Measurements from ENCODE around the gene DHX32.
"Not testable (repeated sequence)": the region's sequence is repeated elsewhere in the genome, so short reads cannot be mapped to it uniquely, and the experiment has no call there.

The DHX32 gene

DNA sequence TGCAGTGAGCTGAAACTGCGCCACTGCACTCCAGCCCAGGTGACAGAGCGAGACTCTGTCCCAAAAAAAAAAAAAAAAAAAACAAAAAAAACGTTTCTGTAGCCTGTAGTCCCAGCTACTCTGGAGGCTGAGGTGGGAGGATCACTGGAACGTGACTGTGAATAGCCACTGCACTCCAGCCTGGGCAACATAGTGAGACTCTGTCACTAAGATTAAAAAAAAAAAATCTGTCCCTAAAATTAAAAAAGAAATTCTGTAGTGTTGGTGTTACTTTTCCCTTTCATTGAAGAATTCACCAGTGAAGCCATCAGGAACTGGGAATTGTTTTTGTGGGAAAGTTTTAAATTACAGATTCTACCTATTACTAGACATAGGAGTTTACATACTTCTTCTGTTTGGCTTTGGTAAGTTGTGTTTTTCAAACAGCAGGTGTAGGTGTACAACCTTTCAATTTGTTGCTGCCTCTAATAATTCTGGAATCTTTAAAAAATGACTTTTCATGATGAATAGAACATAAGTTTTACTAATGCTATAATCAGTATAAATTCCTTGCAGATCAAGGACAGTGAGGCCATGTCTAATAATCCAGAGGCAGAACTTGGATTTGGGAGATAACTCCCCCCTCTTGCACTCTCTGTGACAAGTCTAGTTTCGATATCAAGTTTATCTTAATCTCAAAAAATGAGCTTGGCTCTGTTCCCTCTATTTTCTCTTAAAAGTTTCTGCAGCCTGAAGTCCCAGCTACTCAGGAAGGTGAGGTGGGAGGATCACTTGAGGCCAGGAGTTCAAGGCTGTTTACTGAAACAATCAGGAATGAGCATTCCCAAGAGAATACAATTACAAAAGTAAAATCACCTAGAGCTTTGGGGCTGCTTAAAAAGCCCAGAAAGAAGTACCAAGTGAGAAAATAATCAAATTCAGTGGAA, 24.2 kb upstream of the DHX32 start:
- DNase-seq, H3K4me3 Mint-ChIP-seq, ATAC-seq, H3K27ac Mint-ChIP-seq, H3K4me1 Mint-ChIP-seq, H3K9me3 Mint-ChIP-seq: not testable (repeated sequence)
- peaks cover 10% of the 10 kb centered on the region for H3K27me3 Mint-ChIP-seq

DNA sequence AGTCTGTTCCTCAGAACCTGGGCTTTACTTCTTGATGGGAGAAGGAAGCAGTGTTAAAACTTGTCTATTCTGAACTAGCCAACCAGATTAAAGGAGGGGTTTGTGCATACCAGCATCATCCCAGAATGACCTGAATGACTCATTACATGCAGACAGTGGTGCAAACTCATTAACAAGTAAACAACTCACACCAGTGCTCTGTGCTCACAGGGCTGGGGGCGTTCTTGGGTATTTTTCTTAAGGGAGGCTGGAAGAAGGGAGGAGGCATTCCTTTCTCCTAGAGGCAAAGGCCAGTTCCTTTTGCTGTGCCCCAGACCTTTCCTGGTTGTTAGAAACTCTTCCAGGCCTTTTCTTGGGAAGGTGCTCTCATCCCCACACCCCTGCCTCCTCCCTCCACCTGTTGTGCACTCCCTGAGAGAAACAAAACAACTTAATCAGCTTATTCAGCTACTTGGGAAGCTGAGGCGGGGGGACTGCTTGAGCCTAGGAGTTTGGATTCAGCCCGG, 22.1 kb upstream of the DHX32 start:
- not testable (repeated sequence) for H3K27ac Mint-ChIP-seq, H3K9me3 Mint-ChIP-seq, H3K4me1 Mint-ChIP-seq, H3K4me3 Mint-ChIP-seq, DNase-seq, ATAC-seq
- H3K27me3 Mint-ChIP-seq, result peaks cover 10% of the 10 kb centered on the region

DNA sequence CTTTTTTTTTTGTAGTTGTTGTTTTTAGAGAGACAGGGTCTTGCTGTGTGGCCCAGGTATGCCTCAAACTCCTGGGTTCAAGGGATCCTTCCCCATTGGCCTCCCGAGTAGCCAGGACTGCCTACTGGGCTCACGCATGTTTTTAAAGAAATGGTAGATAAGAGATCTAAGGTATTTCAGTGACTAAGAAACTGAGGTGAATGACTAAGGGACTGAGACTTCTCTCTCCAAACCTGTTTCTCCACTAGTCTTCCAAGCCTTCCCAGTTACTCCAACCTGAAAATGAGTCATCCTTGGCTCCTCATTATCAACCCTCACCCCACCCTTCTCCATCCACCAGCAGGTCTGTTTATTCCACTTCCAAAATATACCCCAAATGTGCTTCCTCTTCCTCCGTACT, 19.9 kb upstream of the DHX32 start:
- not testable (repeated sequence) for H3K4me1 Mint-ChIP-seq, H3K4me3 Mint-ChIP-seq, ATAC-seq

DNA sequence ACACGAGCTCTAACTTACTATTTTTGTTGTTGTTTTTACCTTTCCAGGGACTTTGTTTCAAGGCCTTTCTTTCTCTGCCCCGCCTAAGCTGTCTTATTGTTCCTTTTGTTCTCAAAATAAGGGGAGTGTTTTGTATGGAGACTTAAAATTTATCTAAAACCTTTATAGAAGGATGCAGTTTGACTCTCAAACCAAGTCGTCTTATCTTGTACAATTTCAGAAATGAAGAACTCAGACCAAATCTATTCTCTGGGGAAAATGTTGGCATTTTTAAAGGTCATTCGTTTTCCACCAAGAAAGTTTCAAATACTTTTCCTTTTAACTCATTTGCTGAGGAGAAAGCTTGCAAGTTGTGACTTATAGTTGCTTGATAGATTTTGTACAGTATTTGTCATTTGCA, 16.2 kb upstream of the DHX32 start:
- peaks cover 22% of the 10 kb centered on the region for H3K4me1 Mint-ChIP-seq
- not testable (repeated sequence) for ATAC-seq, H3K9me3 Mint-ChIP-seq, H3K27ac Mint-ChIP-seq, DNase-seq, H3K27me3 Mint-ChIP-seq
- peak overlapping the region; percentile 93 for H3K4me3 Mint-ChIP-seq

More for the DNA sequence above, 19.9 kb upstream of the DHX32 start:
- not testable (repeated sequence) for H3K27ac Mint-ChIP-seq, H3K27me3 Mint-ChIP-seq, H3K9me3 Mint-ChIP-seq, DNase-seq

DNA sequence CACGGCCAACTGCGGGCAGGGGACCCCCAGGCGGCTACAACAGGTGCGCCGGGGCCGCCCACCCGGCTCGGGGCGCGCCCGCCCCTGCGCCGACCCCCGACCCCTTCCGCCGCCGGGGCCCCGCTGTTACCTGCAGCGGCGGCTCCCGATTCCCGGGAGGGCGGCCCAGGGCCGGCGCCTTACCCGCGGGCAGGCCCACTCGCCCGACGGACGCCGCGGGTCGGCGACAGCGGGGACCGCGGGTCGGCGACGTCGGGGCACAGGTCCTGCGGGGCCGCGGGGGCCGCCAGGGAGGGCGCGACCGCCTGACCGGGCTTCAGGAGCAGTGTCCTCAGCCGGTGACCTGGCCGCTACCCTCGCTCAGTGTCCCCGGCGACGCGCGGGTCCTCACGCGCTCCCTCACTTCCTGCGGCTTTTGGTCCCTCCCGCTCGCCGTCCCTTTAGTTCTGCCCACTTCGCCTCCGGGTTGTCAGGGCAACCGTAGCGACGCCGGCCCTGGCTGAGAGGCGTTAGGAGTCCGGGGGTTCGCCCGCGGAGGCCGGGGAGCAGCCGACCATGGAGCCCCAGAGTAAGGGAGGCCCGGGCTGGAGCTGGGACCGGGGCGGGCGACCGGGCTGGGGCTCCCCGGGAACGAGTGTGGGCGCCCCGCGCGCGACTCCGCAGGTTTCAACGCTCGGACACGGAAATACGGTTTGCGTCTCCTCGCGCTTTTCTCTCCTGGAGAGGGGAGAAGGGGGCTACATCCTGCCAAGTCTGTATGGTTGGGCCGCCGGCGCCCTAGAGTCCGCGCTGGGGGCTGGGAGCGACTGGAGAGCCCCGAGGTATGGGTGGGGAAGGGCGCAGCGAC, 15.2 kb upstream of the DHX32 start, which contains the start of gene FANK1:
Gene FANK1 (plus strand): TSS at position 477 of the 847 bp plus-strand sequence. CDS start 79 bp downstream, at position 556.
- H3K27me3 Mint-ChIP-seq, H3K9me3 Mint-ChIP-seq: not testable (repeated sequence)
- ATAC-seq (peak; percentile 89), DNase-seq (peak; percentile 77 to 85)
- Mint-ChIP-seq H3K4me1 (peaks cover 22% of the 10 kb centered on the region), H3K4me3 (peak within 1 kb of the TSS; percentile 93), H3K27ac (peak within 1 kb of the TSS; percentile 93 to 96)

DNA sequence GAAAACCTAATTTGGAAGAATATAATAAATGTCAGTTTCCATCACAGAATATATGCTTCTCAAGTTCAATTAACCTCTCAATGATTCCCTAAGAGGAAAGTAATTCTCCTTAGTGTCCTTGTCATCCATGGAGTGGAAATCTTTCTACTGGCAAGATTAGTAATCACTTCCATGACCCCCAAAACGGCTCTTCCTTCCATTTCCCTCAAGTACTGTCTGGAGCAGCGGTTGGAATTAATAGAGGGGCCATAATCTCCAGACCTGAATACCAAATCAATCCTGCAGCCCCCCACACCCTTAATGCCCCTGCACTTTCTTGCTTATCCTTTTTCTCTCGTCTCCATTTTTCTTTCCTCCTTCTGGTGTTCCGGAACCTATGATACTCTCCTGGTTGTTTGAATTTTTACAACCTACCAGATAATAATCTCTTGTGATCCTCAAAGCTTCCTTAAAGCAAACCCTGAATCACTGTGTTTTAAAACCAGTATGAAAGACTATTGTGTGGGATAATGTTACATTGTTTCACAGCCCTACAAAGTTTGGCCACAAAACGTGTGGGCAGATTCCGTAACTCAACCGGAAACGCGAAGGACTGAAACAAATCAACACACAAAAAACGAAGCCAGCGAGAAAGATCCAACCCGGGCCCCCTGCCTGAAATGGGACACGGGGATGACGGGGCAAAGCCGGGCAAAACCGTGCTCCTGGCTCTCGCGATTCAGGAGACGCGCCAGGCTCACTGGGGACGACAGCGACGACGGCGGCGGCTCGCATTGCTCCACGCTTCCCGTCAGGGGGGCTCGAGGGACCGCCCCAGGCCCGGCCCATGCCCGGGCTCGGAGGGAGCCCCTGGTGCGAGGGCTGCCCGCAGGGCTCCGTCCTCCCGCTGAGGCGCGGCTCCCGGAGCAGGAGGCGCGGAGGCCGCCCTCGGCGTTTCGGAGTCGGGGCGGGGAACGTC, 14.3 kb upstream of the DHX32 start:
- Mint-ChIP-seq H3K4me1 (peaks cover 22% of the 10 kb centered on the region), H3K4me3 (peak overlapping the region; percentile 83 to 91), H3K27ac (peak overlapping the region; percentile 68 to 93)
- DNase-seq (peak; percentile 48 to 50), ATAC-seq (peak; percentile 81)
- not testable (repeated sequence) for H3K9me3 Mint-ChIP-seq, H3K27me3 Mint-ChIP-seq

DNA sequence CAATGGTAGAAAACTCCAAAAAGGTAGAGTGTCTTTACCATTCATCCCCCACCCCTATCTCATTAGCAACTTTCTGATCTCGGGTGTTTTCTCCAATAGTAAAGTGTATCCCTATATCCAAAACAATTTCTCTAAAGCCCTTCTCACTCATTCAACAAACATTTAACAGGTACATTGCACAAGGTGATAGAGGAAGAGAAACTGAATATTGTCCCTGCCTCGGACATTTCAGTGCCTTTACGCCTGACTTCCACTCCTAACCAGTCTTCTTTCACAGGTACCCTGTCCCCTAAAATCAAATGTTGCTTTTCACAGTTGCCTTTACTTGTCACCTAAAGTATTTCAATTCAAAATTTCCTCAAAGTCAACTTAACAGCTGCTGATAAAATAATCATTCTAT, 13.1 kb upstream of the DHX32 start:
- not testable (repeated sequence) for H3K4me3 Mint-ChIP-seq, H3K27ac Mint-ChIP-seq

DNA sequence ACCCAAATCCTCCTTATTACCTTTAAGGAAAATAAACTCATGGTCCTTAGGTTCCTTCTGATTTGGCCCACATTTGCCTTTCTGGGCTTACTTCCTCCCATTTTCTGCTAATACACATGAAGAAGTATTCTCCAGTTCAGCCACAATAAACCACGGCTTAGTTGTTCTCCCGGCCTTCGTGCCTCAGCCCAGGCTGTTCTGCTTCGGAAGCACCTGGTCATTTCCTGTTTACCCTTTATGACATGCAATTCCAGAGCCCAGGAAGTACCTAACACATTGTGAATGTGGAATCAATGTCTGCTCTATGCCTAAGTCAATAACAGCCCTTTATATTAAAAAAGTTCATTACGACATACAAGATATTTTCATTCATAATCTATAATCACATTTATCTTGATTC, 11.3 kb upstream of the DHX32 start:
- DNase-seq, H3K27me3 Mint-ChIP-seq, H3K4me3 Mint-ChIP-seq, H3K27ac Mint-ChIP-seq, ATAC-seq, H3K9me3 Mint-ChIP-seq: not testable (repeated sequence)
- H3K4me1 Mint-ChIP-seq, result peaks cover 21% of the 10 kb centered on the region

More for the DNA sequence above, 13.1 kb upstream of the DHX32 start:
- H3K4me1 Mint-ChIP-seq, result peaks cover 22% of the 10 kb centered on the region
- H3K9me3 Mint-ChIP-seq, H3K27me3 Mint-ChIP-seq, DNase-seq, ATAC-seq: not testable (repeated sequence)

DNA sequence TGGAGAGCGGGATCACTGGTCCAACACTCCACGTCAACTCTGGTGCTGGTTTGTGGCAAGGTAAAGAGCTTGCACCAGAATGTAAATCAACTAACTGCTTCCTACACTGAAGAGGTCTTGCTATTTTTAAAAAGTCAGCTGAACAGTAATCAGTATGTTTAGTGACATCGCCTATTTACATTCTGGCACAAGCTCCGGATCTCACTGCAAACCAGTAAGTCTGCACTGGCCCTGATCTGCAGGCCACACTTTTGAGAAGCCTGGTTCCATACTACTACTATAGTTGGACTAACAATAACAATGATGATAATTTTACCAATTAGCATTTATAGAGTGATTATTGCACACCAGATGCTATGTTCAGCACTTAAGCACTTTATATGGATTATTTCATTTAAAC, 8.3 kb upstream of the DHX32 start:
- not testable (repeated sequence) for H3K4me3 Mint-ChIP-seq, DNase-seq, H3K4me1 Mint-ChIP-seq, H3K27me3 Mint-ChIP-seq, ATAC-seq, H3K9me3 Mint-ChIP-seq, H3K27ac Mint-ChIP-seq

DNA sequence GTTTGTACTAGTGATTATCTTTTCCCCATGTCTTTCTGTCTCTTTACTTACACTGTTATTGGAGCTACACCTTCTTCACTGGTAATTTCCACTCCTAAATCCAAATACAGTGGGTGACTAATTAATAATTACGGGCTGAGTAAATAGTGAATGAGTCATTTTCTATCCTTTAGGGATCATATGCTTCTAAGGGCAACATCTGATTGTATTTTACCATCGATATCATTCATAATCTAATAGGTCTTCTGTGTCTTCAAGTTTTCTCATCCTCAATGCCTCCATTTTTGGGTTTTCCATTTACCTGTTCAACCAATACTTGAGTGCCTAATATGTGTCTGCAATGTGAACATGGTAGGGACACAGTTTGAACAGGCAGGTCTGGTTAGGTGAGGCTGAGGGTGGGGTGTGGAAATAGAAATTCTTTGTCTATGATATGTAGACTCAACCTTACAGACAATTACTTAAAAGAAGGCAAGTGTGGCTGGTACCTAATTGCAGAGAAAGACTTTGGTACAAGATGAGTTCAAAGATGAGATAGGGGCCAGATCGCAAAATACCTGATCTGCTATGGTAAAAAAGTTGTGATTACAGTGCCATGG, 5.9 kb upstream of the DHX32 start:
- DNase-seq (no peak), ATAC-seq (no peak)
- H3K27ac Mint-ChIP-seq, result no peak overlapping the region
- H3K4me1 Mint-ChIP-seq, result no peaks in the 10 kb centered on the region
- no peak overlapping the region for H3K4me3 Mint-ChIP-seq
- H3K27me3 Mint-ChIP-seq, result no peaks in the 10 kb centered on the region
- no peaks in the 10 kb centered on the region for H3K9me3 Mint-ChIP-seq

DNA sequence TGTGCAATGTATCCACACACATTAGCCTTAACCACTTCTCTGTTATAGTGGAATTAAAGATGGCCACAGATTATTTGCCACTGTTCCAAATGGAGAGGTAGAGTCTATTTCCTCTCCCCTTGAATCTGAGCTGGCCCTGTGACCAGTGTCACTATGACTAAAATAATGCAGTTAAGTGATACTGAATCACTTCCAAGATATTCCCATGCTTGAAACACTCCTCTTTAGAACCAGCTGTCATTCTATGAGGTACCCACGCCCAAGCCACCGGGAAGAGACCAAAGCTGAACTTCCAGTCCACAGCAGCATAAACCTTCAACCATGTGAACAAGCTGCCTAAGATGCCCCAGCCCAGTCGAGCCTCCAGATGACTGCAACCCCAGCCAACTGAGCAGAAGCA, 2.1 kb upstream of the DHX32 start:
- H3K27me3 Mint-ChIP-seq, result no peaks in the 10 kb centered on the region
- ATAC-seq (no peak), DNase-seq (no peak)
- no peaks in the 10 kb centered on the region for H3K4me1 Mint-ChIP-seq
- H3K4me3 Mint-ChIP-seq, result no peak overlapping the region
- H3K27ac Mint-ChIP-seq, result no peak overlapping the region
- H3K9me3 Mint-ChIP-seq, result no peaks in the 10 kb centered on the region

DNA sequence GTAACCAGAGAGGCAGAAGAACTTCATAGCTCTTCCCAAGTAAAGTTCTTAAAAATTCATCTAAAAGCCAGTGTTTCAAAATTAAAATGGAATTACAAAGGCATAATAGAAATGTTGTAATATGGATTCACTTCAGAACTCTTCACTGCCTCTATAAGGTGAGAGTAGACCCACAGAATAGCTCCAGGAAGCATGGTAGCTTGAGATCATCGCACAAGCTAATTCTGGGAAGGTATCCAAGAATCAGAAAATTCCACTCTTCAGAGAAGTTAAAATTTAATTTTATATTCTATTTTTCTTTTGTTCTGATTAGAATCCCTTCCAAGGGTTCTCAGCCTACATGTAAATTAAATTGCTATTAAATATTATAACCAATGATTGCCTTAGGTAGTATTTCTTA, 1.5 kb upstream of the DHX32 start:
- ATAC-seq (no peak), DNase-seq (no peak)
- H3K27ac Mint-ChIP-seq, result no peak overlapping the region

DNA sequence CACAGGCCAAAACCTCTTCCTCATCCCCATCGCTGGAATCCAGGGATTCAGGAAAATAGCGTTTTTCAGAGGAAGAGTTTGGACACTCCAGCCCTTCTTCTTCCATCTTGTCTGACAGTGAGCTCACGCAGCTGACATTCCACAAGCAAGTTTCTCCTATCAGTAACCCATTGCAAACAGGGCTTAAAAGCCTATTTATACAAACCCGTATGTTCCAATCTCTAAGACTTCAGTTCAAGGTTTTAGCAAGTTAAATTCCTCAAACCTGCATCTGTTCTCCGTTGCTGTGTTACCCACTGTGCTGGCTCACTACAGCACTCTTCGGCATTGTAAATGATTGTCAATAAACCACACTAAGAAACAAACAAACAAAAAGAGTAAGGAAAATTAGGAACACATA, 373 bp downstream of the DHX32 start:
- Mint-ChIP-seq H3K9me3 (no peaks in the 10 kb centered on the region), H3K4me1 (no peaks in the 10 kb centered on the region), H3K27me3 (no peaks in the 10 kb centered on the region), H3K27ac (no peak overlapping the region), H3K4me3 (no peak overlapping the region)
- DNase-seq, result no peak
- no peak for ATAC-seq

More for the DNA sequence above, 1.5 kb upstream of the DHX32 start:
- no peaks in the 10 kb centered on the region for H3K4me1 Mint-ChIP-seq
- no peaks in the 10 kb centered on the region for H3K27me3 Mint-ChIP-seq
- no peak overlapping the region for H3K4me3 Mint-ChIP-seq
- H3K9me3 Mint-ChIP-seq, result no peaks in the 10 kb centered on the region

DNA sequence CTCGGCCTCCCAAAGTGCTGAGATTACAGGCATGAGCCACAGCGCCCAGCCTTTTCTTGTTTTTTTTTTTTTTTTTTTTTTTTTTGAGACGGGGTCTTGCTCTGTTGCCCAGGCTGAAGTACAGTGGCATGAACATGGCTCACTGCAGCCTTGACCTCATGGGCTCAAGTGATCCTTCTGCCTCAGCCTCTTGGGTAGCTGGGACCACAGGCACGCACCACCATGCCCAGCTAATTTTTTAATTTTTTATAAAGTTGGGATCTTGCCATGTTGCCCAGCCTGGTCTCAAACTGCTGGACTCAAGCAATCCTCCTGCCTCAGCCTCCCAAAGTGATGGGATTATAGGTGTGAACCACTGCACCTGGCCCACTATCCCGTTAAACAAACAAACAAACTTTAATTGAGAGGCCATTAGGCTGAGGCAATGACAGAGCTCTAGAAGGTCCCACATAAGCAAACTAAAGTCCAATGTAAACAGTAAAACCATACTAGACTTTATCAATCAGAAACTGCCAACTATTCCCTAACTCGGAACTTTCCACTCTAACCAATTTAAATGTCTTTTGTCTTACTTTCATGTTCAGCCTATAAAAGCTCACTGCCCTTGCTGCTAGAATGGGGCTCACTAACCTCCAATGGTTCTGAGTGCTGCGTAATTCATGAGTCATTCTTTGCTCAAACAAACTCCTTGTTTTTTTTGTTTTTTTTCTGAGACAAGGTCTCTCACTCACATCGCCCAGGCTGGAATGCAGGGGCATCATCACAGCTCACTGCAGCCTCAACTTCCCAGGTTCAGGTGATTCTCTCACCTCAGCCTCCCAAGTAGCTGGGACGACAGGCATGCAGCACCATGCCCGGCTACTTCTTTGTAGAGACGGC, 1.9 kb downstream of the DHX32 start:
- H3K4me3 Mint-ChIP-seq, result no peak overlapping the region
- ATAC-seq (no peak), DNase-seq (no peak)
- H3K27me3 Mint-ChIP-seq, result no peaks in the 10 kb centered on the region
- H3K4me1 Mint-ChIP-seq, result no peaks in the 10 kb centered on the region
- H3K27ac Mint-ChIP-seq, result no peak overlapping the region
- no peaks in the 10 kb centered on the region for H3K9me3 Mint-ChIP-seq
